CD4-positive, alpha-beta T cell treated with Interleukin-6 for 4 hours (primary cell): Measurements from ENCODE around the gene POR.

Experiments used
- DNase-seq: peaks from one replicate; pipeline ENCODE4 v3.0.0-alpha.2; 2020; ENCODE audit warnings: mixed read lengths

Gene POR

DNA sequence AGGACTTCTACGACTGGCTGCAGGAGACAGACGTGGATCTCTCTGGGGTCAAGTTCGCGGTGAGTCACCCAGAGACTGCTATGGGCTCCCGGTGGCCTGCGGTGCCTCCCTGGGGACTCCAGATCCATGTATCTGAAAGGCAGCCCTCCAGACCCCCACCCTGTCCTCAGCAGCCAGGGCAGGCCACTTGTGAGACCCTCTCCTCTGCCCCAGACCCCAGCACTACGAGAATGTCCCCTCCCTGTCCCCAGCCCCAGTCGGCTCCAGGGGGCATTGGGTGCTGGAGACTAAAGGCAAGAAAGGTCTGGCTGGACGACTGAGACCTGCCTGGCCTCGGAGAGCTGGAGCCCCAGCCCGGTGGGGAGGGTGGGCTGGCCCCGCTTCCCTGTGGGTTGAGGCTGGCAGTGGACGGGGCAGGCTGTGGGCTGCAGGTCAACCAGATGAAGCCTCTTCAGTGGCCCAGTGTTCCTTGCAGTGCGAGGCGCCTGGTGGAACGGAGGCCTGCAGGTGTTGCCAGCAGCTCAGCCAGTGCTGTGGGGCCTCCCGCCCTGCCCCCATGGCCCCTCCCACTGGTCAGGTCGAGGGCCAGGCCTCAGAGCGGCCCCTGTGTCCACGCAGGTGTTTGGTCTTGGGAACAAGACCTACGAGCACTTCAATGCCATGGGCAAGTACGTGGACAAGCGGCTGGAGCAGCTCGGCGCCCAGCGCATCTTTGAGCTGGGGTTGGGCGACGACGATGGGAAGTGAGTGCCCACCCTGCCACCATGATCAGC lies 65.7 kb downstream of the POR start:
- no peak for DNase-seq

DNA sequence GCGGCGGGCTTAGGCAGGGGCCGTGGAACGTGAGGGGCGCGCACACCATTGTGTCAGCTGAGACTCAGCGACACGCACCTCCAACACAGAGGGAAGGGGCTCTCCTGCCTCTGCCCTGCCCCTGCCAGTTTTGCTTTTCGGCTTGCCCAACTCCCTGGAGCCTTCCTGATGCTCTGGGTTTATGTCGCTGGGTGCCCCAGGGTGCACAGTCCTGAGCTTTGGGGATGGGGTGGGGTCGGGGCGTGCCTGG lies 66.2 kb downstream of the POR start:
- DNase-seq, result no peak

DNA sequence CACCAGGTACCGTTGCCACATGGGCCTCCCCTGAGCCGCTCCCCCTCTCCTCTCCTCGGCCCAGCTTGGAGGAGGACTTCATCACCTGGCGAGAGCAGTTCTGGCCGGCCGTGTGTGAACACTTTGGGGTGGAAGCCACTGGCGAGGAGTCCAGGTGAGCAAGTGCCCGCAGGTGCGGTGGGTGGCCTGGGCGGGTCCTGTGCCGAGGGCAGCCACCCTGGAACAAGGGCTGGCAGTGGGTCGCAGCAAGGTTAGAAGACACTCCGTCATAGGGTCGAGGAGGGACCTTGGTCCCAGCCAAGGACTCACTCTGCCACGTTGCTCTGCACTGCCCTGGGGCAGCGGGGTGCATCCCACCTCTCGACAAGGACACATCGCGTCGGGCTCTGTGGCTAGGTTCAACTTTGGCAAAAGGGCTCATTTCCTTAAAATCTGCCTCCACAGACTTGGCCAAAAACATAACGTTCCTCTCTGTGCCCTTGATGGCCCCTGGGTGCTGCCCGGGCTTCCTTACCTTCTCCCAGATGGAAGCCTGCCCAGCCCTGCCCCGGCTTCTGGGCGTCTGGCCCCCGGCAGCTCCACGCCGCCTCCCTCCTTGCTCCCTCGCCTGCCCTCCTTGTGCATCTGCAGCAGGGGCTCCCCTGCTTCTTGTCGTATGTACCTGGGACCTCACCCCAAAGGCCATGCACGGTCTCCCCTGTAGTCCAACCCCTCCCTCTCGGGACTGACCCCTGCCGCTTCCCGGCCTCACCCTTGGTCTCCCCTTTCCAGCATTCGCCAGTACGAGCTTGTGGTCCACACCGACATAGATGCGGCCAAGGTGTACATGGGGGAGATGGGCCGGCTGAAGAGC lies 66.7 kb downstream of the POR start:
- no peak for DNase-seq

DNA sequence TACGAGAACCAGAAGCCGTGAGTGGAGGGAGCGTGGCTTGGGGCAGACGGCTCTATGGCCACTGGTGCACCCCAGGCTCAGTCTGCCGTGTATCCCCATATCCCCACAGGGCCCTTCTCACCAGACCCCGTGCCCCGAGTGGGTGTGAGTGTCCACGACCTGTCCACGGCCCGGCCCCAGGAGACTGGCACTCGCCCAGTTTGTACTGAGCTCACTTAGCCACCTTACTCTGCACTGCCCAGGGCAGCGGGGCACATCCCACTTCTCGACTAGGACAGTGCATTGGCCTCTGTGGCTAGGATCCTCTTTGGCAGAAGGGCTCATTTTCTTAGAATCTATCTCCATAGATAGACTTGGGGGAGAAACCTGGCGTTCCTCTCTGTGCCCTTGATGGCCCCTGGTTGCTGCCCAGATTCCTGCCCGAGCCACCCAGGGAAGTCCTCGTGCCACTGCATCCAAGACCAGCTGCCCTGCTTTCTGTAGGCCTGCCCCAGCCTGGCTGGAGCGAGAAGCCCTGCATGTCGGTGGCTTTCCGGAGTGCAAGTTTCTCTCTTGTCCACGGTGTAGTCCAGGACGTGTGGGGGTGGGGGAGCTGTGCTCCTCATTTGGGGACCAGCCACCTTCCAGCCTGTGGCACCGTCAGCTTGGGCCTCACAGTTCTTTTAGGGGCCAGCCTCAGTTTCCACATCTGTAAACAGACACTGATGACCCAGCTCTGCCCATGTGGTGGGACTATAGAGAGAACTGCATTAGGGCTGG lies 67.5 kb downstream of the POR start:
- no peak for DNase-seq

DNA sequence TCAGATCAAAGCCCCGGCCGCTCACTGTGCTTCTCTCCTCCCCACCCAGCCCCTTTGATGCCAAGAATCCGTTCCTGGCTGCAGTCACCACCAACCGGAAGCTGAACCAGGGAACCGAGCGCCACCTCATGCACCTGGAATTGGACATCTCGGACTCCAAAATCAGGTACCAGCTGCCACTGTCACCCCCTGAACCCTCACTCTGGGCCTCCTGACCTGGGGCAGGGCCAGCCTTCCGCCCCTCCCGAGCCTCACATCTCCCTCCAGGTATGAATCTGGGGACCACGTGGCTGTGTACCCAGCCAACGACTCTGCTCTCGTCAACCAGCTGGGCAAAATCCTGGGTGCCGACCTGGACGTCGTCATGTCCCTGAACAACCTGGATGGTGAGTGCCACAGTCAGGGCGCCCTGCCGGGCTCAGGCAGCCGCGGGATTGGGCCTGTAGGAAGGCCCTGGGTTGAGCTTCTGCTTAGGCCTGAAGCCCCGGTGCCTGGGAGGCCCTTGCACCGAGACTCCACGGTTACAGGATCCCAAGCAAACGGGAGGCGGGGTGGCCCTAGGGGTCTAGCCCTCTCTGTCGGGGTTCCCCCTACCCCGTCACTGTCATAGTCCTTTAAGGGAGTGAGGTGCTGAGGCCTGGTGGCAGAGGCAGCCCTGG lies 68.6 kb downstream of the POR start:
- DNase-seq, result no peak

DNA sequence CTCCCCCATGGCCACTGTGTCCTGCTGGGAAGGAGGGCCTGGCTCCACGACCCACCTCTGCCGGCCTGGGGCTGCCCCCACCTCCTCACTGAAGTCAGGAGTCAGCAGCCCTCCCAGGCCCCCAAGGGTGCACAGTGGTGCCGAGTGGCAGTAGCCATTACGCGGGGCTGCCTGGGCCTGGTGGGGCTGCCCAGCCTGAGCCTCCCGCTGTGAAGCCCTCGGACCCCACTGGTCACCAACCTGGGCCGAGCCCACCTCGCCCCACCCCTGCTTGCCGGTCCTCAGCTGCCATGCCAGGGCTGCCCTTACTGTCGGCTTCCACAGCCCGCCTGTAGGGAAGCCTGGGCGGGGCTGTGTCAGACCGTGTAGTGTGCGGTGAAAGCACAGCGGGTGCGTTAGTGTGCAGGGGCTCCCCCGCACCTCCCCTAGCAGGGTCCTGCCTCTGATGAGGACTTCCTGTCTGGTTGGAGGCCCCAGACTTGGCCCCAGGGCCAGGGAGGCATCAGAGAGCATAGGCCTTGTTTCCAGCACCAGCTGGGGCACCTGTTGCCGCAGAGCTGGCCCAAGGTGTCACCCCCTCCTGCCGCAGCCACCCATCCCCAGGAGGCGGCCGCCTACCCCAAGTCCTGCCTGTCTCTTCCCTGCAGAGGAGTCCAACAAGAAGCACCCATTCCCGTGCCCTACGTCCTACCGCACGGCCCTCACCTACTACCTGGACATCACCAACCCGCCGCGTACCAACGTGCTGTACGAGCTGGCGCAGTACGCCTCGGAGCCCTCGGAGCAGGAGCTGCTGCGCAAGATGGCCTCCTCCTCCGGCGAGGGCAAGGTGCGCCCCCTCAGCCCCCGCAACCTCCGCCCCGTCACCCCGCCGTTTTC lies 69.4 kb downstream of the POR start:
- no peak for DNase-seq

DNA sequence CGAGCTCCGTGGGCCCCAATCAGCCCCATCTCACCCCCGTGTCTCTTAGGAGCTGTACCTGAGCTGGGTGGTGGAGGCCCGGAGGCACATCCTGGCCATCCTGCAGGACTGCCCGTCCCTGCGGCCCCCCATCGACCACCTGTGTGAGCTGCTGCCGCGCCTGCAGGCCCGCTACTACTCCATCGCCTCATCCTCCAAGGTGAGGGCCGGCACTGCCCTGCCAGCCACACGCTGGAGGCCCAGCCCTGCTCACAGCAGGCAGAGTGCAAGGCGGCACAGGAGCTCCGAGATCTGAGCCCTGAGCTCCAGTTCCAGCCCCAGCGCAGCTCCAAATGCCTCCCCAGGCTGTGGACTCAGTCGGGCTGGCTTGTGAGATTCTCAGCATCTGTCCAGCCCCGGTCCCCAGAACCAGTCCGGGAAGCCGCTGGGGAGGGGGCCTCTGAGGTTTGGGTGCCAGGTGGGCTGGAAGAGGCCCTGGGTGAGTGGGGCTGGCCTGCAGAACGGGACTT lies 70.1 kb downstream of the POR start:
- no peak for DNase-seq

DNA sequence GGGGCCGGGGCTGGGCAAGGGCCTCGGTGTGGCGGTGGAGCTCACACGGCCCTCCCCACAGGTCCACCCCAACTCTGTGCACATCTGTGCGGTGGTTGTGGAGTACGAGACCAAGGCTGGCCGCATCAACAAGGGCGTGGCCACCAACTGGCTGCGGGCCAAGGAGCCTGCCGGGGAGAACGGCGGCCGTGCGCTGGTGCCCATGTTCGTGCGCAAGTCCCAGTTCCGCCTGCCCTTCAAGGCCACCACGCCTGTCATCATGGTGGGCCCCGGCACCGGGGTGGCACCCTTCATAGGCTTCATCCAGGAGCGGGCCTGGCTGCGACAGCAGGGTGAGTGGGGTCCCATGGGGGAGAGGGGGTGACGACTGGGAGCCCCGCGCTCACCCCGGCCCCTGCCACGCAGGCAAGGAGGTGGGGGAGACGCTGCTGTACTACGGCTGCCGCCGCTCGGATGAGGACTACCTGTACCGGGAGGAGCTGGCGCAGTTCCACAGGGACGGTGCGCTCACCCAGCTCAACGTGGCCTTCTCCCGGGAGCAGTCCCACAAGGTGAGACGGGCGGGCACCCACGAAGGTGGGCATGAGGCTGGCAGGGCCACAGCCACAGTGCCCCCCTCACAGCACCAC lies 70.7 kb downstream of the POR start:
- DNase-seq, result no peak

DNA sequence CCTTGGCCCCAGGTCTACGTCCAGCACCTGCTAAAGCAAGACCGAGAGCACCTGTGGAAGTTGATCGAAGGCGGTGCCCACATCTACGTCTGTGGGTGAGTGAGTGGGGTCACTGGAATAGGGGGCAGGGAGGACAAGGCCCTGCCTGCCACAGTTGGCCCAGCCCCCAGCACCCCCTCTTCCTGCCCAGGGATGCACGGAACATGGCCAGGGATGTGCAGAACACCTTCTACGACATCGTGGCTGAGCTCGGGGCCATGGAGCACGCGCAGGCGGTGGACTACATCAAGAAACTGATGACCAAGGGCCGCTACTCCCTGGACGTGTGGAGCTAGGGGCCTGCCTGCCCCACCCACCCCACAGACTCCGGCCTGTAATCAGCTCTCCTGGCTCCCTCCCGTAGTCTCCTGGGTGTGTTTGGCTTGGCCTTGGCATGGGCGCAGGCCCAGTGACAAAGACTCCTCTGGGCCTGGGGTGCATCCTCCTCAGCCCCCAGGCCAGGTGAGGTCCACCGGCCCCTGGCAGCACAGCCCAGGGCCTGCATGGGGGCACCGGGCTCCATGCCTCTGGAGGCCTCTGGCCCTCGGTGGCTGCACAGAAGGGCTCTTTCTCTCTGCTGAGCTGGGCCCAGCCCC lies 71.3 kb downstream of the POR start:
- DNase-seq, result no peak

DNA sequence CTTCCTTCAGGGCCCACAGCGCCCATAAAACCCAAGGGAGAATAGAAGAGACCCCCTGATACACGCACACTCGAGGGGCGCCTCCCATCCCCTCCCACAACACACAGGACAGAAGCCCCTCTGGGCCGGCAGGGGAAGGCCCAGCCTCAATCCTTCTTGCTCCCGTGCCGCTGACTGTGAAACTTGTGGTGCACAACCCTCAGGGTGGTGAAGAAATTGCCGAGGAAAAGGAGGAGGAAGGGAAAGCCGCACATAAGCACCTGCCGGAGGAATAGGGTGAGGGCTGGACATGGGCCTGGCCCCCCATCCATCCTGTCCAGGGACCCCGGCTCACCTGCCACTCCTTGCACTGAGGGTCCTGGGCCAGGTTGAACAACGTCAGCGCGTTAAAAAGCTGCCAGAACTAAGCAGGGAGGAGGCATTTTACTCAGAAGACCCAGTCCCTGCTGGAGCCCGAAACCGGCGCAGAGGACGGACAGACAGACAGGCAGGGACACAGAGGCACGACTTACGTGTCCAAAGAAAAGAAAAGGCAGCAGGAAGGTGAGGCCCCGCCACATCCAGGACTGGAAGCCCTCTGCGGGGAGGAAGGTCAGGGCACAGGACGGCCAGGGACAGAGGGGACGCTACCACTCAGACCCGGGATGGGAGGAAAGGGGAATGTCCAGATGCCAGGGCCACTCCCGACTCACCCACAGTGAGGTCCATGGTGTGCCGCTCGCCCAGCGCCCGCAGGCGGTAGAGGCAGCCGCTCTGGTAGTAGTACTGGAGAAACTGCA lies 72.3 kb downstream of the POR start:
- no peak for DNase-seq

DNA sequence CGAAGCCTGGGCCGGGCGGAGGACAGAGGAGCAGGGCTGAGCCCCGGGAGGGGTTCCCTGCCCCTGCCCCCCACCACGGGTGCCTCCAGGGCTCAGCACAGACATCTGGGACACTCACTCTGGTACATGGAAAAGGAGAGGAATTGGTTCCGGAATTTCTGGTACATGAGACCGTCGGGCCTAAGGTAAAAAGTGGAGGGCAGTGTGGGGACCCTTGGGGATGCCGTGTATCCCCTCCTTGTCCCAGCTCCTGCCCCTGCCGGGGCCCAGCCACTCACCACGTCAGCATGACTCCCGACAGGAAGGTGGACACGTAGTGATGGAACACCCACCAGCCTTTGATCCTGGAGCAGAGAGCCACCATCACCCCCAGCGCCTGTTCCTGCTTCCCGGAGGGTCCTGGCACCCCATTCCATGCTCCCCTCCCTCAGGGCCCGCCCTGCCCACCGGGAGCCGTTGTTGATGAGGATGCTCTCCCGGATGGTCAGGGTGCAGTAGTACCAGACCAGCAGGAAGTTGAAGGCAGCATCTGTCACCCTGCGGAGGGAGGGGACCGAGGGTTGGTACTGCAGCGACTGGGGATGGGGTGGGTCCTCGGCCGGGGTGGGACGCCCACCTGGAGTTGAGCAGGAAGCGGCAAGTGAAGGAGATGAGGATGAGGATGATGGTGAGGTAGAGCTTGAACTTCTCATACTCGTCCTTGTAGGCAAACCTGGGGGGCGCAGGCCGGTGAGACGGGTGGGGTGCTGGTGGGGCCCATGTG lies 73.0 kb downstream of the POR start:
- DNase-seq, result no peak

DNA sequence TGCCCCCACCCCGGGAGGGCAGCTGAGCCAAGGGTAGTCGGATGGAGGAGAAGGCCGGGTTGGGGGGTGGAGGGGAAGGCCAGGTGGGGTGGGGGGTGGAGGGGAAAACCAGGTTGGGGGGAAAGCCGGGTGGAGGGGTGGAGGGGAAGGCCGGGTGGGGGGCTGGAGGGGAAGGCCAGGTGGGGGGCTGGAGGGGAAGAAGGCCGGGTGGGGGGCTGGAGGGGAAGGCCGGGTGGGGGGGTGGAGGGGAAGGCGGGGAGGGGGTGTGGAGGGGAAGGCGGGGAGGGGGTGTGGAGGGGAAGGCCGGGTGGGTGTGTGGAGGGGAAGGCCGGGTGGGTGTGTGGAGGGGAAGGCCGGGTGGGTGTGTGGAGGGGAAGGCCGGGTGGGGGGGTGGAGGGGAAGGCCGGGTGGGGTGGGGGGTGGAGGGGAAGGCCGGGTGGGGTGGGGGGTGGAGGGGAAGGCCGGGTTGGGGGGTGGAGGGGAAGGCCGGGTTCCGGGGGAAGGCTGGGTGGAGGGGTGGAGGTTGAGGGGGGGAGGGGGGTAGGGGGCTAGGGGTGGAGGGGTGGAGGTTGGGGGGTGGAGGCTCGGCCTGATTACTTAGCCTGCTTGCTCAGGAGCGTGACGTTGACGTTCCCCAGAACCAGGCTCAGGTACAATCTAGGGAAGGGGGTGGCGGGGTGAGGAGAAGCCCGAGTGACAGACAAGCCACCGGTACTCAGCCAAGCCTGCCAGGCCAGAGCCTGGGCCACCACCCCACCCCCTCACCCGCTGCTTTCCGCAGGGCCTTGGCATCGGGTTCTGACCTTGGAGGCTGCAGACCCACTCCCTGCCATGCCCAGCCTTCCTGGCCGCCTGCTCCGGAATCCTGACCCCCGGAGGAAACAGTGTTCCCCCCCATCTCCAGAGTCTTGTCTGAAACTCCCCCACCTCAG lies 73.9 kb downstream of the POR start:
- DNase-seq, result no peak

DNA sequence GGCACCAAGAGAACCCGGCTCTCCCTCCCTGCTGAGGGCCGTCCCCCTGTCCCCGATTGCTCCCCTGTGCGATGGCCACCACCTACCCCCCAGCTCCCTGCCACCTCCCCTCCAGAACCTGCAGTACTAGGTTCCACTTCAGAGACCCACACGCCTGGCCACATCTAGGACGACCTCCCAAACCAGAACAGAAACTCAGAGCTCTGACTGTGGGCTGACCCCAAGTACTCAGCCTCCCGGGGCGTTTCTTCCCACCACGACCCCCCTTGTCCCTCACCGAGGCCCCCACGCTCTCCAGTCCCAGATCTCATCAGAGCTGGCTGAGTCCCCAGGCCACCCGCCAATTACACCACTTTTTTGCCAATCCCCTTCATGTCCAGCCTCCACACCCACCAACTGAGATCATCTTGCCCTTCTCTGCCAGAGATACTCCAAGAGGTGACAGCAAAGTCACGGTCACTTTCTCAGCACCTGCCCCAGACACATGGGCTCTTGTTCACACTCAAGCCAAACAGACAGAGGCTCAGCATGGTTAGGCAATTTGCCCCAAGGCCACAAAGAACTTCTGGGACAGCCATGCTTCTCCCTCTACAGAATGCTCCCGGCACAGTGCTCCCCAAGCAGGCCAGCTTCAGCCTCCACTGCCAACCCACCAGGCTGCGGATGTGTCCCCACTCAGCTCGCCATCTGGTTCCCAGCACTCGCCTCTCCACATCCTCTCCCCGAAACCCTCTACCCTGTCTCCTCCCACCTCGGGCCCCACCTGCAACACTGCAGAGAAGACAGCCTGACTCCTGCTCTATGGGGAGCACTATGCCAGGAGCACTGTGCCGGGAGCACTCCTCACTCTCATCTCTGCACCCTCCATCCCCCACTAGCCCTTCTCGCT lies 74.8 kb downstream of the POR start:
- no peak for DNase-seq

DNA sequence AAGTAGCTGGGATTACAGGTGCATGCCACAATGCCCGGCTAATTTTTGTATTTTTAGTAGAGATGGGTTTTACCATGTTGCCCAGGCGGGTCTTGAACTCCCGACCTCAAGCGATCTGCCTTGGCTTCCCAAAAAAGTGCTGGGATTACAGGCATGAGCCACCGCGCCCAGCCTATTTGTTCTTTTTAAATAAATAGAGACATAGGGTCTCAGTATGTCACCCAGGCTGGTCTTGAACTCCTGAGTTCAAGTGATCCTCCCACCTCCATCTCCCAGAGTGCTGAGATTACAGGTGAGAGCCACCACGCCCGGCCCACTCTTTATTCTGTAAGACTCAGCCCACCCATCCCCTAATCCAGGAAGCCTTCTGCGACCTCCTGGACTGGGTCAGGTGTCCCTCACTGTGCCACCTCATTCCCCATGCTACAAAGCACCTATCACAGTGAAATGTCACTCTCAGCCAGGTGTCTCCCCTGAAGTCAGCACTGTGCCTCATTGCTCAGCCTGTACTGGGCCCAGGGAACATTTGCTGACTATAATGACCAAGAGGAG lies 76.7 kb downstream of the POR start:
- DNase-seq, result no peak

DNA sequence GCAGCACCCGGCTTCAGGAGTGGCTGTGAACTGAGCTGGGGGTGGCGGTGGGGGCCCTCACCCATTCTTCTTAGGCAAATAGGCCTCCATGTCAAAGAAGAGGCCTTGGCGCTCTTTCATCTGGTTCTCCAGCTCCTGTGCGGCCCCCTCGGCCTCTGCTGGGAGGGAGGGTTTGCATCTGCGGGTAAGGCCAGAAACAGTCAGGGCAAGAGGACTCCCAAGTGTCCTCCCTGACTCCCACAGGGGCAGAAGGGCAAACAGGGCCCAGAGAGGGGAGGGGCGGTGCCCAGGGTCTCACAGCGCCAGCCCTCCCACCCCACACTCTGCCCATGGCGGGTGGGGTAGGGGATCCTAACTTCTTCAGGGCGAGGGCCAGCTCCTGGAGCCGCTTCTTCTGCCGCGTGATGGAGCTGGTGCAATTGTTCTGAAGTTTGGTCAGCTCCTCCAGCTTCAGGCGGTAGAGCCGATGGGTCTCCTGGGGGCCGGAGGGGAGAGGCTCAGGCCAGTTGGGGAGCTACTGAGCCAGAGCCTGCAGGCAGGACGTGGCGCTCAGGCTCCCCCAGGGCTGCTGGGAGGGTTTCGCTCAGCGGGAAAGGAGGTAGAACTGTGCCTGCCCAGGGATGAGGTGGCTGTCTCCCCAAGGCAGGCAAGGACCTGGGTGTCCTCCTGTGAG lies 77.3 kb downstream of the POR start:
- DNase-seq, result no peak

DNA sequence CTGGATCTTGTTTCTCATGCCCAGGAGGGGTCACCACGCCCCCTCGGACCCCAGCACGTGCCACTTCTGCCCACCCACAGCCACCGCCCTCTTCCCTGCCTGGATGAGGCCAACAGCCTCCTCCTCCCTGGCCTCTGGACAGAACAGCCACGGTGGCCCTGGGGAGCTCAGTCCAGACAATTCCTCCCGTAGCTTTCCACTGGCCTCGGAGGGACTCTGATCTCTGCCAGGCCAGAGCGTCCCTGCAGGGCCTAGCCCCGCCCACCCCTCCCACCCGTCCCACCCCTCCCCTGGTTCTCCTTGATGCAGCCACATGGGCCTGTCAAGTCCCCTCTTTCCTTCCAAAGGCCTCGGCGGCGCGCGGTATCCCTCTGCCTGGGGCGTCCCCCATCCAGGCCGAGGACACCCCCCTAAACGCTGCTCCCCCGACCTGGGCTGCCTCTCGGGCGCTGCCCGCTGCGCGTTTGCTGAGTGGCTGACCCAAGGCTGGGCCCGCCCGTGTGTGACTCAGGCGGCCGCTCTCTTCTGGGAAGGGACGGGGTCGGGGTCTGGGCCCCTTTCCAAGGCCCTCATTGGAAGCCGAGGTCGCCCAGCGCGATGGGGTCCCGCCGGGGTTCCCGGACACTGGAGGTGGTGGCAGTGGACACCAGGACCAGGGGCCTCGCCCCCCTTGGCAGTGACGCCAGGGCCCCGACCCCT lies 78.9 kb downstream of the POR start:
- peak; percentile 26 for DNase-seq
